K562 (cell line): Measurements from ENCODE around the gene KRT4. TPM values are rescaled to one million over a fixed set of nuclear protein-coding genes. Genes with fewer than 3 reads are reported as not detected.
"Not testable (repeated sequence)": the region's sequence is repeated elsewhere in the genome, so short reads cannot be mapped to it uniquely, and the experiment has no call there.

Experiments used
- ATAC-seq: fragments of 200-7000 bp; cut with Tn5 transposase; 3 replicates; pipeline ENCODE4 v1.9.1; 2020; ENCODE audit warnings: moderate library complexity
- BruUV-seq: library from RNA; stranded (reverse); fragments of 400-500 nt; replicated peaks from 2 replicates; lab custom pipeline; 2021; lab: Mats Ljungman, UMichigan
- CTCF ChIA-PET: fragments of 300-600 bp; formaldehyde crosslinking; extraction: SDS; loops from one replicate; lab custom pipeline; 2021; ENCODE audit warnings: low intra/inter-chr PET ratio; lab: Yijun Ruan, JAX
- POLR2A ChIA-PET: fragments of 300-600, 350-650 bp; sonication (Branson Sonifier 250); formaldehyde crosslinking; extraction: SDS; loops from one replicate; lab custom pipeline; 2021; ENCODE audit warnings: antibody characterized with exemption, inconsistent platforms; lab: Yijun Ruan, JAX
- DNase-seq, 4 experiments: peaks; one replicate each; pipeline versions ENCODE4 v3.0.0 to v3.0.0-alpha.2; 2011 to 2018; ENCODE audit warnings: low spot score in 3 of 4, mixed read lengths in 3 of 4; ENCODE audit errors: extremely low read depth in 1 of 4
- FAIRE-seq: peaks from 2 replicates; lab custom pipeline; 2011; peaks lifted over from hg19 to GRCh38; lab: Jason Lieb, UNC
- H2AFZ ChIP-seq: 2 replicates; pipeline ENCODE4 v1.6.0; 2011; ENCODE audit warnings: low read depth, low read length, control low read depth, inconsistent platforms
- H3K27ac ChIP-seq: fragments of 200-600 bp; 3 replicates; pipeline ENCODE4 v1.8.0; 2011; ENCODE audit warnings: low read depth, mild to moderate bottlenecking, control low read depth, inconsistent platforms, low read length, moderate library complexity, mixed read lengths; ENCODE audit errors: extremely low read depth
- H3K27me3 ChIP-seq, 2 experiments: fragments of 300-600 bp in 1 of 2; 2 replicates in 1 of 2; 3 replicates in 1 of 2; pipeline versions ENCODE4 v1.6.0 to v1.8.0; 2011; ENCODE audit warnings: inconsistent platforms in 2 of 2, low read length in 2 of 2, mild to moderate bottlenecking in 1 of 2, mixed read lengths in 1 of 2, moderate library complexity in 1 of 2; ENCODE audit not compliant: control insufficient read depth in 2 of 2, insufficient read depth in 2 of 2
- H3K36me3 ChIP-seq: fragments of 300-600 bp; 3 replicates; pipeline ENCODE4 v1.8.0; 2011; ENCODE audit warnings: mild to moderate bottlenecking, low read length, inconsistent platforms; ENCODE audit not compliant: control insufficient read depth, insufficient read depth
- H3K4me1 ChIP-seq, 2 experiments: fragments of 200-600 bp in 1 of 2; replicated peaks in 1 of 2; 2 replicates in 1 of 2; 3 replicates in 1 of 2; pipeline versions ENCODE4 v1.5.1 to v1.8.0; 2011; ENCODE audit warnings: inconsistent platforms in 2 of 2, low read length in 2 of 2, mild to moderate bottlenecking in 1 of 2, mixed read lengths in 1 of 2, moderate library complexity in 1 of 2; ENCODE audit not compliant: control insufficient read depth in 2 of 2, insufficient read depth in 2 of 2
- H3K4me2 ChIP-seq: 2 replicates; pipeline ENCODE4 v1.6.1; 2011; ENCODE audit warnings: low read length, control low read depth, inconsistent platforms, mixed read lengths; ENCODE audit not compliant: insufficient read depth
- H3K4me3 ChIP-seq: fragments of 200-600 bp; sonication (generic), shearing (Covaris generic); 2 replicates; pipeline ENCODE4 v1.5.1; 2016; ENCODE audit warnings: control low read depth, inconsistent platforms
- H3K79me2 ChIP-seq: fragments of 200-600 bp; 3 replicates; pipeline ENCODE4 v1.8.0; 2011; ENCODE audit warnings: low read length, inconsistent platforms; ENCODE audit not compliant: control insufficient read depth, insufficient read depth
- H3K9ac ChIP-seq, 2 experiments: 2 replicates each; pipeline versions ENCODE4 v1.6.0 to v1.6.1; 2011; ENCODE audit warnings: low read depth in 2 of 2, low read length in 2 of 2, control low read depth in 1 of 2, inconsistent platforms in 1 of 2, mild to moderate bottlenecking in 1 of 2, mixed read lengths in 1 of 2; ENCODE audit not compliant: insufficient read depth in 1 of 2
- H3K9me1 ChIP-seq: one replicate; pipeline ENCODE4 v1.6.0; 2011; ENCODE audit warnings: inconsistent platforms, mild to moderate bottlenecking, low read length, moderate library complexity; ENCODE audit not compliant: control insufficient read depth, insufficient read depth
- H3K9me3 ChIP-seq: replicated peaks from 2 replicates; pipeline ENCODE4 v1.5.1; 2011; ENCODE audit warnings: low read depth, low read length, inconsistent platforms; ENCODE audit not compliant: control insufficient read depth, insufficient read depth
- H4K20me1 ChIP-seq: replicated peaks from 2 replicates; pipeline ENCODE4 v1.6.1; 2011; ENCODE audit warnings: low read length, inconsistent platforms, mixed read lengths; ENCODE audit not compliant: control insufficient read depth, insufficient read depth
- CBX5 ChIP-seq: IDR thresholded peaks from 2 replicates; pipeline ENCODE4 v1.6.1; 2014; ENCODE audit warnings: low read depth, borderline replicate concordance
- GTF2B ChIP-seq: IDR thresholded peaks from 2 replicates; pipeline ENCODE4 v1.6.1; 2011; ENCODE audit not compliant: insufficient read length; ENCODE audit errors: extremely low read depth
- SNAPC5 ChIP-seq: fragments of 250-450 bp; sonication (Bioruptor Pico); IDR thresholded peaks from 2 replicates; pipeline ENCODE4 v1.8.0; 2021; ENCODE audit warnings: moderate library complexity, mild to moderate bottlenecking, inconsistent platforms
- TRIM28 ChIP-seq: fragments of 450-650 bp; IDR thresholded peaks from 2 replicates; pipeline ENCODE4 v1.6.1; 2017
- U2AF2 ChIP-seq: fragments of 200-400 bp; formaldehyde crosslinking; optimal IDR thresholded peaks from 2 replicates; pipeline ENCODE3; 2017; ENCODE audit warnings: low read depth, mild to moderate bottlenecking, low read length
- WGBS: fragments of 100-300 bp; shearing (Covaris generic); methylation state at CpG from one replicate; pipeline ENCODE4 v1.1.6; 2016; ENCODE audit warnings: low coverage, mixed read lengths; ENCODE audit not compliant: insufficient coverage; ENCODE audit errors: missing lambda C conversion rate; 5-methylcytosine and 5-hydroxymethylcytosine counted together
- in situ Hi-C: fragments of 300-500 bp; cut with MboI; formaldehyde crosslinking; loops from 4 replicates; pipeline ENCODE4 v1.15.0; 2018; ENCODE audit warnings: inconsistent platforms, mixed read lengths
- intact Hi-C: fragments of 100-400 bp; cut with micrococcal nuclease; formaldehyde crosslinking; loops from 2 replicates; pipeline ENCODE4 v1.14.2; 2022
- polyA plus RNA-seq, 8 experiments: library from polyadenylated mRNA; depleted of rRNA in 4 of 8; stranded (reverse) in 5 of 8; unstranded in 3 of 8; fragments of >200 nt; fragmentation: Nextera tagmentation in 2 of 8; fragmentation: Illumina TruSeq in 1 of 8; extraction: Ambion mirVana in 2 of 8; extraction: Trizol in 1 of 8; gene quantifications; 2 replicates each; pipeline versions ENCODE4 v1.2.1 to v1.2.3, GENCODE V29; 2011 to 2014; ENCODE audit warnings: inconsistent platforms in 1 of 8, missing spikeins in 1 of 8
- total RNA-seq, 7 experiments: library from RNA; depleted of rRNA in 6 of 7; stranded (reverse); fragments of >200 nt in 6 of 7; fragmentation: Illumina TruSeq in 2 of 7; extraction: Trizol in 2 of 7; gene quantifications; 2 replicates each; pipeline versions ENCODE4 v1.2.1 to v1.2.3, GENCODE V29; 2011 to 2021; ENCODE audit warnings: low replicate concordance in 1 of 7

KRT4 gene
- total and polyA plus RNA-seq, 9 of the 15 experiments (the other 6 are each of a cell fraction or from before 2014, with no cell fraction given) = not detected

GRCh38 chr12:52761802-52762201, 52.1 kb downstream of the KRT4 start (continued):
- TF ChIP-seq GTF2B (no peak), SNAPC5 (no peak), U2AF2 (no peak)

- POLR2A ChIA-PET, in situ Hi-C loops, FAIRE-seq, H3K4me1 ChIP-seq, H3K9ac ChIP-seq, H3K27ac ChIP-seq, H2AFZ ChIP-seq, H3K9me3 ChIP-seq, H3K4me3 ChIP-seq, H4K20me1 ChIP-seq, CTCF ChIA-PET, H3K79me2 ChIP-seq, H3K36me3 ChIP-seq, intact Hi-C loops, H3K4me2 ChIP-seq, DNase-seq, H3K9me1 ChIP-seq, BruUV-seq, H3K27me3 ChIP-seq: not testable (repeated sequence)
- 2% methylated on average over 8 of the region's 8 CpGs for WGBS
- TF ChIP-seq TRIM28 = 0 out of 2 replicates have a peak, but pooled peaks have one; percentile 57
- TF ChIP-seq CBX5 = peak; percentile 73; the same call in 1 of the 2 replicates
- TF ChIP-seq, all 486 proteins: peak for 2; not testable (repeated sequence) for 484
- not testable (repeated sequence) for ATAC-seq
Observed at GRCh38 chr12:52761218-52761617, 52.7 kb downstream of the KRT4 start.
